PC-9 (cell line): ENCODE measurements around the gene DNM1.

ENCODE experiments used
- CTCF ChIP-seq: fragments of 200-600 bp; sonication (generic); conservative IDR thresholded peaks from 2 replicates; pipeline ENCODE4 v1.6.1; 2017; ENCODE audit warnings: mixed run types, antibody characterized with exemption, mild to moderate bottlenecking, moderate library complexity
- EZH2 ChIP-seq: fragments of 200-600 bp; sonication (generic); IDR thresholded peaks from 2 replicates; pipeline ENCODE4 v1.8.0; 2017; ENCODE audit warnings: antibody characterized with exemption, low read depth

DNA sequence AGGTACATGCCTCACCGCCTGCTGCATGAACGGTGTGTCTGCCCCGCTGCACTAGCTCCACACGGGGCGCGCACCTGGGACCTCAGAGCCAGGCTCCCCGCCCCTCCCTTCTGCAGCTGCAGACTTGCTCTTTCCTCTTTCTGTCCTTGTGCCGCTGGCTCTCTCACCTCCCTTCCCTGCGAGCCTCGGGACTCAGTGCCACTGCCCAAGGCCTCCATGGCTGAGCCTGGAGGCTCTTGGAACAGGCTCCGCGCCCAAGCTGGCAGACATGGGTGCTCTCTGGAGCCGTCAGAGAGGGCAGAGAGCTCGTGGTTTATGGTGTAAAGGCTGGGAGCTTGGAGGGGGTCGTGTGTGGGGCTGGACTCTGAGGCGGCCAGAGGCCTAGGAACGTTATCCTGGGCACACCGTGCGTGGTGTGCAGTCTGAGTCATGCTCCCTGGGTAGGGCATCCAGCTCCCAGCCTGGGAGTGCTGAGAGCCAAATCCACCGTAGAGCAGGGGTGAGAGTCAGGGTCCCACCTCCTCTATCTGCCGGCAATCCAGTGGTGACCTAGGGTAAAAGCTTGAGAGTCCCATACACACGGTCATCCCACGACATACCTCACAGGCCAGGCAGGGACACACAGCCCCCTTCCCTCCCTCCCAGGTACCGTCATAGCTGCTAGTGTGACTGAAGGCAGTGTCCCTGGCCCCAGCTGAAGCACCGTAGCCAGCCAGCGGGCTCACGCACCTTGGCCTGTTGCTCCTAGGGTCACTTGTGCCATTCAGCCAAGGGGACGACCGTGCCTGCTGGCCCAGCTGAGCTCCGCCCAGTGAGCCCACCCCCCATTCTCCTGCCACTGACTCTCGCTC is 50.2 kb downstream of the DNM1 start:
- TF ChIP-seq CTCF (no peak), EZH2 (no peak)
